ENCODE measurements around the gene ZDHHC3.

- TF ChIP-seq EP300 (IDR thresholded peaks at IDR 0.05) (no peak), POLR2A (IDR thresholded peaks at IDR 0.05) (no peak)
- TF ChIP-seq, protein P1, sequence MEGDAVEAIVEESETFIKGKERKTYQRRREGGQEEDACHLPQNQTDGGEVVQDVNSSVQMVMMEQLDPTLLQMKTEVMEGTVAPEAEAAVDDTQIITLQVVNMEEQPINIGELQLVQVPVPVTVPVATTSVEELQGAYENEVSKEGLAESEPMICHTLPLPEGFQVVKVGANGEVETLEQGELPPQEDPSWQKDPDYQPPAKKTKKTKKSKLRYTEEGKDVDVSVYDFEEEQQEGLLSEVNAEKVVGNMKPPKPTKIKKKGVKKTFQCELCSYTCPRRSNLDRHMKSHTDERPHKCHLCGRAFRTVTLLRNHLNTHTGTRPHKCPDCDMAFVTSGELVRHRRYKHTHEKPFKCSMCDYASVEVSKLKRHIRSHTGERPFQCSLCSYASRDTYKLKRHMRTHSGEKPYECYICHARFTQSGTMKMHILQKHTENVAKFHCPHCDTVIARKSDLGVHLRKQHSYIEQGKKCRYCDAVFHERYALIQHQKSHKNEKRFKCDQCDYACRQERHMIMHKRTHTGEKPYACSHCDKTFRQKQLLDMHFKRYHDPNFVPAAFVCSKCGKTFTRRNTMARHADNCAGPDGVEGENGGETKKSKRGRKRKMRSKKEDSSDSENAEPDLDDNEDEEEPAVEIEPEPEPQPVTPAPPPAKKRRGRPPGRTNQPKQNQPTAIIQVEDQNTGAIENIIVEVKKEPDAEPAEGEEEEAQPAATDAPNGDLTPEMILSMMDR (IDR thresholded peaks at IDR 0.05), result no peak
Measured at GRCh38 chr3:44965165-44965564, 10.8 kb downstream of the ZDHHC3 start.
